ENCODE measurements around the gene ATP1B2.
A peak's percentile ranks its signal among the peaks of the same experiment; 100 is the strongest.

The ATP1B2 gene

DNA sequence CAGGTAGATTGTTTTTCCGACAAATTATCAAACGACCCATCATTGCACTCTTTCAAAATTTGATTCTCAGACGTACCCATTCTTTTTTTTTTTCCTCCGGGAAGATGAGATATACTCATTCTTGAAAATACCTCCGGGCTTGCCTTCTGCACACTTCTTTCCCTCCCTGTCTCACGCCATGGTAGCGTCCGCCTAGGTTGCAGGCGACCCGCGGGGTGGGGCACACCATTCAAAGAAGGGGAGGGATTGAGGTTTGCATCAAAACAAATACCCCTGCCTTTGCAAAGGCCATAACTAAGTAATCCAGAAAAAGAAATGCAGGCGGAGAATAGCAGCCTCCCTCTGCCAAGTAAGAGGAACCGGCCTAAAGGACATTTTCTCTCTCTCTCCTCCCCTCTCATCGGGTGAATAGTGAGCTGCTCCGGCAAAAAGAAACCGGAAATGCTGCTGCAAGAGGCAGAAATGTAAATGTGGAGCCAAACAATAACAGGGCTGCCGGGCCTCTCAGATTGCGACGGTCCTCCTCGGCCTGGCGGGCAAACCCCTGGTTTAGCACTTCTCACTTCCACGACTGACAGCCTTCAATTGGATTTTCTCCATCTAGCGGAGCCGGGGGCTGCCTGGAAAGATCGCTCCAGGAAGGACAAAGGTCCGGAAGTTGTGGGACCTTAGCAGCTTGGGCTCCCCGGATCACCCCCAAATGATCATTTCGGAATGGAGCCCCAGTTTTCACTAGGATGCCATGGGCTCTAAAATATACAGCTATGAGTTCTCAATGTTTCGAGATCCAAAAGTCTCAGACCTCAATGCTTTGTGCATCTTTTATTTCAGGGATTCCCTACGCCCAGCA lies 35.7 kb downstream of the ATP1B2 start:
- peak; percentile 72 for DNase-seq

- peak; percentile 82 for DNase-seq
Observed at GRCh38 chr17:7687072-7687907, 36.6 kb downstream of the ATP1B2 start, which contains the start of gene TP53. TP53 (minus strand) TSS chr17:7687490; CDS start chr17:7676594, 10,896 bp downstream.

- peak; percentile 94 for DNase-seq
Observed at GRCh38 chr17:7687908-7688807, 37.4 kb downstream of the ATP1B2 start, which contains the start of gene WRAP53. WRAP53 (plus strand) TSS chr17:7688477; CDS start chr17:7688649, 172 bp downstream.

- DNase-seq = no peak
Observed at GRCh38 chr17:7688808-7689316, 38.1 kb downstream of the ATP1B2 start.

DNA sequence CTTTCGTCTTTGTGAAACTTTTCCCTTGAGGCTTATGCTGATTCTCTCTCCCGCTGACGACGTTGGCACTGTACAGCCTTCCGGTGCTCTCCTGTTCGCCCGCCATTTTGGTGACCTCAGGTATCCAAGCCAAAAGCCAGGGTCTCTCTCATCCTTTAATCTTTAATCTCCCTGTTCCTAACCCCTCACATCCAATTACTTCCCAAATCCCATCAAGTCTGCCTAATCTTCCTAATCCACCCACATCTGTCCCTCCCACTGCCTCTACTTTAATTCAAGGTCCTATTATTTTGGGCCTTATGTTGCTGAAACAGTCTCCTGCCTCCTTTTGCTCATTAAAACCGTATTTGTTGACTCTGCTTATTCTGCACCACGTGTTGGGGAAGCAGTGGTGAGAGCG lies 44.9 kb downstream of the ATP1B2 start:
- DNase-seq = no peak

GRCh38 chr17:7697828-7698588 lies 47.3 kb downstream of the ATP1B2 start:
- no peak for DNase-seq

GRCh38 chr17:7700510-7700909 lies 49.8 kb downstream of the ATP1B2 start:
- DNase-seq = no peak

DNA sequence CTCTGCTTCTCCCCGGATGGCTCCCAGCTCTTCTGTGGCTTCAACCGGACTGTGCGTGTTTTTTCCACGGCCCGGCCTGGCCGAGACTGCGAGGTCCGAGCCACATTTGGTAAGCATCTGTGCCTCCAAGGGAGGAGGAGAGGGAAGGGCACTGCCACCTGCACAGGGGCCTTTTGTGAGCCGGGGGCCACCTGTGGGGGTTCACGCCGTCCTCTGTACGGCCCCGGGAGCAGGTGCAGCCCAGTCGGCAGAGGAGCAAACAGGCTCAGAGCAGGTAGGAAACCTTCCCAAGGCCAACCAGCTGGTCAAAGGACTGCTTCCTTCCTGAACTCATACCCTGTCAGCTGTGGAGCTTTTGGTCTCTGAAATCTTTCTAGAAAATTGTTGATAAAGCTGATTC lies 51.0 kb downstream of the ATP1B2 start:
- DNase-seq = no peak

GRCh38 chr17:7702776-7703175 lies 52.0 kb downstream of the ATP1B2 start:
- no peak for DNase-seq

DNA sequence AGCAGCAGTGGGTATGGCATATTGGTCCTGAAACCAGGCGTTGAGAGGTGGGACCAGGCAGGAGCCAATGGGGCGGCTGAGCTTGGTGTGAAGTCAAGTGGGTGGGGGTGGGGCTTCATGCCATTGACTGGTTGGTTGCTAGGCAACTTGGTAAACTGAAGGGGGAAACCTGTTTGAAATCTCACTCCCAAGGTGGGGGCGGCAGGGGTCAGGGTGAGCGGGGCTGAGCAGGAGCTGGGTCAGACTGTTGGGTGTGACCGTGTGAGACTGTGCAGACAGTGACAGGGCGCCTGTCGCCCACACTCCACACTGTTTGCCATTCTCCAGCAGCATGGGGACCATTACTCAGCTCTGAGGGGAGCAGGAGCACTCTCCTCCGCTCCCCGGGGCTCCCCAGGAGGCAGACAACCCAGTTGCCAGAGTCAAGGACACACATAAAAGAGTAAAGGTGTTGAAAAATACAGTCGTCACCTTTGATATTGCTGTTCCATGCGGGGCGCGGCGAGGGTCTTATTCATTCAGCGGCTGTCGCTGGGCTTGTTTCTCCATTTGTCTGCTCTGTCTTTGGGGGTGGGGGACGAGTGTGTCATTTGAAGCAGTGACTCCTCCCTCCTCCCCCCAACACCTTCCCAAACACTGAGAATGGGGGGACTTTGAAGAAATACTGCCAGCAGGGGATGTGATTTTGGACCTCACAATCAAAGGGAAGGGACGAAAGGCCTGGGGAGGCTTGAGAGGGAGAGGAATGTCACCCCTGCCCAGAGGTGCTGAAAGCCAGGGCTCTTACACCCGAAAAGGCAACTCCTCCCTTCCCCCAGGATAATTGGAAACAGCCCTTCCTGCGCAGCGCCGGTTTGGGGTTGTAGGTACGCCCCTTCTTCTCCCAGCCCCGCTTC lies 53.1 kb downstream of the ATP1B2 start:
- DNase-seq = no peak

DNA sequence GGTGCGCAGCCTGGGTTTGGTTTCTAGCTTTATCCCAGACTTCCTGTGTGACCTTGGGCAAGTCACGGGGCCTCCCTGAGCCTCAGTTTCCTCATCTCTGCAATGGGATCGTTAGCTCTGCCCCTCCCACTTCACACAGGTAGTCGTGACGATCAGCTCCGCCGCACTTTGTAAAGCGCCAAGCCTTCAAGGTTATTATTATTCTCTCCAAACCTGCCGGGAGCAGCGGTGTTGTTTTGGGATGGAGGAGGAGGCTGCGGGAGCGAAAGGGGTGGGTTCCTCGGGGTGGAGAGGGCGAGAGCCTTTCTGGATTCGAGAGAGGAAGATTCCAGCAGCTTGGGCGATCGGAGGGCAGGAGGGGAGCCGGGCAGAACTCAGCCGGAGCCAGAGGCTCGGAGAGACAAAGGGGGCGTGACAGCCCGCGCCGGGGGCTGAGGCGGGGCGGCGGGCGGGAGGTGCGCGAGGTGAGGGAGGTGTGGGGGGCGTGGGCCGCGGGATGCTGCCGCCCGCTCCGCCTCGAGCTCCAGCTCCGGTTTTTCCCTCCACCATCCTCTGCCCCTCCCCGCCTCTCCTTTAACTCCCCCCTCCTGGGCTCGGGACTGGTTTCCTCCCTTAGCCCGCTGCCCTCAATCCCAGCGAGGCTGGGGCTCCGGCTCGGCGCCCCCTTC lies 54.0 kb downstream of the ATP1B2 start, which contains the start of gene EFNB3:
TSS of gene EFNB3 (plus strand) at position 602 of the 668 bp plus-strand sequence. CDS start 397 bp downstream, outside the sequence.
- DNase-seq = no peak

DNA sequence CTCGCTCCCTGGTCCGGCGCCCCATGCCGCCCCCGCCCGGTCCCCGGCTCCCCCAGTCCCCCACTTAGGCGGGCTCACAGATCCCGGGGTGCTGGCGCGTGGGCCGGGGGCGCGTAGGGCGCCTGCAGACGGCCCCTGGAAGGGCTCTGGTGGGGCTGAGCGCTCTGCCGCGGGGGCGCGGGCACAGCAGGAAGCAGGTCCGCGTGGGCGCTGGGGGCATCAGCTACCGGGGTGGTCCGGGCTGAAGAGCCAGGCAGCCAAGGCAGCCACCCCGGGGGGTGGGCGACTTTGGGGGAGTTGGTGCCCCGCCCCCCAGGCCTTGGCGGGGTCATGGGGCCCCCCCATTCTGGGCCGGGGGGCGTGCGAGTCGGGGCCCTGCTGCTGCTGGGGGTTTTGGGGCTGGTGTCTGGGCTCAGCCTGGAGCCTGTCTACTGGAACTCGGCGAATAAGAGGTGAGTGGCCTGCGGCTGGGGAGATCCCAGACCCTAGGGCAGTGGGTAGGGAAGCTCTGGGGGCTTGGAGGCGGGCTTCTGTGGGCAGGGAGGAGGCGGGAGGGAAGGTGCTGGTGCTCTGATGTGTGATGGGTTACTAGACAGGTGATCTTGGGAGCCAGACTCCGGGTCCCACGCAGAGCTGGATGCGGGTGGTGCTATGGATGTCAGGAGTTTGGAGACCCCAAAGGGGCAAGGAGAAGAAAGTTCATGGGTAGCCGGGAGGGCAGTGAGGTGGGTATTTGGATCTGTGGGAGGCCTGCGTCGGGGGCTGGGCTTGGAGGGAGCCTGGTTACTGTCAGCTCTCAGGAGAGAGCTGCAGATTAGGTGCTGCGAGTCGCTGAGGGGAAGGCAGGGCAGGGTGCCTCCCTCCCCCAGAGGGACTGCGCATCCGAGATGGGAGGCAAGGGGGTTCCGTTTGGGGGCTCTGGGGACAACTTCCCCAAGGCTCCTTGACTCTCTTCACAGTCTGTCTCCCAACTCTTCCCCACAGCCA lies 54.8 kb downstream of the ATP1B2 start:
- no peak for DNase-seq

- no peak for DNase-seq
Observed at GRCh38 chr17:7706631-7707354, 56.1 kb downstream of the ATP1B2 start.
